Measurements from ENCODE around the gene RASGRF1.
"Not testable (repeated sequence)": the region's sequence is repeated elsewhere in the genome, so short reads cannot be mapped to it uniquely, and the experiment has no call there.

RASGRF1 gene

GRCh38 chr15:79009379-79009778 is 81.2 kb downstream of the RASGRF1 start:
- in situ Hi-C loops (cut with MboI; ENCODE audit: low sequenced_read_pairs): no loop called here

GRCh38 chr15:79008659-79009058 is 81.9 kb downstream of the RASGRF1 start:
- in situ Hi-C loops (cut with MboI; ENCODE audit: low sequenced_read_pairs): no loop called here

- in situ Hi-C loops (cut with MboI; ENCODE audit: low sequenced_read_pairs): no loop called here
These were observed 83.5 kb downstream of the RASGRF1 start for GRCh38 chr15:79007066-79007465.

GRCh38 chr15:79006071-79006470 is 84.5 kb downstream of the RASGRF1 start:
- in situ Hi-C loops (cut with MboI; ENCODE audit: low sequenced_read_pairs): no loop called here

GRCh38 chr15:79004336-79004735 is 86.2 kb downstream of the RASGRF1 start:
- in situ Hi-C loops (cut with MboI; ENCODE audit: low sequenced_read_pairs): no loop called here

GRCh38 chr15:79003896-79004295 is 86.7 kb downstream of the RASGRF1 start:
- in situ Hi-C loops (cut with MboI; ENCODE audit: low sequenced_read_pairs): no loop called here

- in situ Hi-C loops (cut with MboI; ENCODE audit: low sequenced_read_pairs): no loop called here
These were observed 87.3 kb downstream of the RASGRF1 start for GRCh38 chr15:79003301-79003700.

- in situ Hi-C loops (cut with MboI; ENCODE audit: low sequenced_read_pairs): no loop called here
These were observed 88.0 kb downstream of the RASGRF1 start for GRCh38 chr15:79002581-79002980.

- in situ Hi-C loops (cut with MboI; ENCODE audit: low sequenced_read_pairs): no loop called here
These were observed 90.9 kb downstream of the RASGRF1 start for GRCh38 chr15:78999636-79000035.

GRCh38 chr15:78998526-78998925 is 92.1 kb downstream of the RASGRF1 start:
- in situ Hi-C loops (cut with MboI; ENCODE audit: low sequenced_read_pairs): no loop called here

GRCh38 chr15:78997981-78998499 is 92.5 kb downstream of the RASGRF1 start:
- in situ Hi-C loops (cut with MboI; ENCODE audit: low sequenced_read_pairs): no loop called here

- in situ Hi-C loops (cut with MboI; ENCODE audit: low sequenced_read_pairs): no loop called here
These were observed 93.7 kb downstream of the RASGRF1 start for GRCh38 chr15:78996894-78997275.

- in situ Hi-C loops (cut with MboI; ENCODE audit: low sequenced_read_pairs): no loop called here
These were observed 94.4 kb downstream of the RASGRF1 start for GRCh38 chr15:78995921-78996893.

GRCh38 chr15:78995161-78995560 is 95.4 kb downstream of the RASGRF1 start:
- in situ Hi-C loops (cut with MboI; ENCODE audit: low sequenced_read_pairs): not testable (repeated sequence)

- in situ Hi-C loops (cut with MboI; ENCODE audit: low sequenced_read_pairs): no loop called here
These were observed 96.5 kb downstream of the RASGRF1 start for GRCh38 chr15:78993931-78994530.

- in situ Hi-C loops (cut with MboI; ENCODE audit: low sequenced_read_pairs): no loop called here
These were observed 97.2 kb downstream of the RASGRF1 start for GRCh38 chr15:78993257-78993930.

- in situ Hi-C loops (cut with MboI; ENCODE audit: low sequenced_read_pairs): no loop called here
These were observed 97.9 kb downstream of the RASGRF1 start for GRCh38 chr15:78992416-78993256.

- in situ Hi-C loops (cut with MboI; ENCODE audit: low sequenced_read_pairs): no loop called here
These were observed 98.7 kb downstream of the RASGRF1 start for GRCh38 chr15:78991879-78992278.

- in situ Hi-C loops (cut with MboI; ENCODE audit: low sequenced_read_pairs): no loop called here
These were observed 99.1 kb downstream of the RASGRF1 start for GRCh38 chr15:78991476-78991875.

- in situ Hi-C loops (cut with MboI; ENCODE audit: low sequenced_read_pairs): no loop called here
These were observed 100.3 kb downstream of the RASGRF1 start for GRCh38 chr15:78990278-78990677.
